ENCODE data around the gene ATOSB.

Gene ATOSB

GRCh38 chr9:35112257-35113020, 3.2 kb downstream of the ATOSB start:
- DNase-seq = no peak

- peak; percentile 94 for DNase-seq
These were observed 4.4 kb downstream of the ATOSB start for GRCh38 chr9:35111001-35111933.

GRCh38 chr9:35110327-35110761, 5.3 kb downstream of the ATOSB start:
- DNase-seq = no peak

- no peak for DNase-seq
These were observed 6.6 kb downstream of the ATOSB start for GRCh38 chr9:35108946-35109575.

GRCh38 chr9:35108461-35108860, 7.2 kb downstream of the ATOSB start:
- no peak for DNase-seq

GRCh38 chr9:35107297-35108290, 8.1 kb downstream of the ATOSB start:
- DNase-seq = no peak

GRCh38 chr9:35106343-35106730, 9.3 kb downstream of the ATOSB start:
- no peak for DNase-seq

GRCh38 chr9:35105571-35106342, 9.9 kb downstream of the ATOSB start:
- DNase-seq = no peak

GRCh38 chr9:35105126-35105525, 10.5 kb downstream of the ATOSB start:
- DNase-seq = no peak

GRCh38 chr9:35104586-35104985, 11.1 kb downstream of the ATOSB start:
- DNase-seq = no peak

GRCh38 chr9:35103660-35104191, 11.9 kb downstream of the ATOSB start:
- no peak for DNase-seq

- DNase-seq = peak; percentile 92
These were observed 12.6 kb downstream of the ATOSB start, which contains the start of gene STOML2 for GRCh38 chr9:35102769-35103659. STOML2 (minus strand) TSS chr9:35103131; CDS start chr9:35103094, 37 bp downstream.

GRCh38 chr9:35102465-35102768, 13.2 kb downstream of the ATOSB start:
- DNase-seq = no peak

- DNase-seq = no peak
These were observed 18.1 kb downstream of the ATOSB start for GRCh38 chr9:35097573-35097972.

- peak; percentile 83 for DNase-seq
These were observed 19.4 kb downstream of the ATOSB start, which contains the start of gene PIGO for GRCh38 chr9:35096035-35096849. PIGO (minus strand) TSS chr9:35096591; CDS start chr9:35095565, 1,026 bp downstream.

- no peak for DNase-seq
These were observed 24.1 kb downstream of the ATOSB start for GRCh38 chr9:35091536-35091935.

GRCh38 chr9:35089434-35089833, 26.2 kb downstream of the ATOSB start:
- no peak for DNase-seq

GRCh38 chr9:35085078-35085477, 30.6 kb downstream of the ATOSB start:
- DNase-seq = no peak

Data from 8988T (cell line).